Measurements from ENCODE around the gene CDX1.

Gene CDX1

GRCh38 chr5:150166650-150167511, at the start of gene CDX1:
CDX1 (plus strand) TSS chr5:150166778; CDS start chr5:150166877, 99 bp downstream.
- no peak for DNase-seq (ENCODE audit: low spot score)

- no peak for DNase-seq (ENCODE audit: low spot score)
Measured at GRCh38 chr5:150117945-150118560, 48.5 kb upstream of the CDX1 start.

DNA sequence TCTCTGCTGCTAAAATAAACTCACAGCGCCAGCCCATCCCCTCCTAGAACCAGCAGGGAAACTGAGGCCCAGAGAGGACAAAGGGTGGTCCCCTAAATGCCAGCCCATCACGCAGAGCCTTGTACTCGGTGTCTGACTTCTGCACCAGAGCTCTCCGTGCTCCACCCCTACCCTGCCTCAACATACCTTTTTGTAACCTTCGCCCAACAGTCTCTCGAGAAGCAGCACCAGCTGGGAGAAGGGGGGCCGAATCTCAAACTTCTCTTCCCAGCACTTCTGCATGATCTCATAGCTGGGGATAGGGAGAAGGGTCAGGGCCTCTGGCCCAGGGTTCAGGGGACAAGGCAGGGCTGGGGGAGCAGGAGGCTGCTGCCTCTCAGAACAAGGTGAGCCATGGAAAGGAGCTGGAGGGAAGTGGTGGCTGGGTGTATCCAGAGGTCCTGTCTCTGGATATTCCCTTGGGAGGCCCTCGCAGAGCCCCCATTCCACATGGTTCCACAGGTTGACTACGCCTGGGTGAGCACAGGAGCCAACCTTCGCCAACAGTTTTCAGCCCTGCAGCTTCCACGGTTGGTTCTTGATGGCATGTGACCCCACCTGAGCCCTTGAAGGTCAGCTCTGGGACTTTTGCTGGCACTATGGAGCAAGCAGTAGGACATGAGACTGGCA, 47.9 kb upstream of the CDX1 start:
- DNase-seq (ENCODE audit: low spot score): no peak

- DNase-seq (ENCODE audit: low spot score): no peak
Measured at GRCh38 chr5:150119421-150120061, 47.0 kb upstream of the CDX1 start.

DNA sequence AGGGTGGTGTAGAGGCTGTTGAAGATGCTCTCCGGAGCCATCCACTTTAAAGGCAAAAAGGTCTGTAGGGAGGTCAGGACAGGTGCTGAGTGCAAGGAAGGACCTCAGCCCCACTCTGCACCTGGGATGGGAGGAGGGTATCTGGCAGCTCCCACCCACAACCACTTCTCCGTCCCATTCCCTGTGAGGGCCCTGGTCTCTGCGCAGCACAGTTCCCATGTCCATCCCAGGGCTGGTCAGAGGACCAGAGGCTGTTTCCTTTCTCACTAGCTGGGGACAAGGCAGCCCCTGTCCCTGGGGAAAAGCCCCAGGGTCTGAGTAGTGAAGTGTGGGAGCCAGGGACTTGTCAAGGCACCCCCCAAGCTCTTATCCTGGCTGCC, 46.5 kb upstream of the CDX1 start:
- DNase-seq (ENCODE audit: low spot score): no peak

DNA sequence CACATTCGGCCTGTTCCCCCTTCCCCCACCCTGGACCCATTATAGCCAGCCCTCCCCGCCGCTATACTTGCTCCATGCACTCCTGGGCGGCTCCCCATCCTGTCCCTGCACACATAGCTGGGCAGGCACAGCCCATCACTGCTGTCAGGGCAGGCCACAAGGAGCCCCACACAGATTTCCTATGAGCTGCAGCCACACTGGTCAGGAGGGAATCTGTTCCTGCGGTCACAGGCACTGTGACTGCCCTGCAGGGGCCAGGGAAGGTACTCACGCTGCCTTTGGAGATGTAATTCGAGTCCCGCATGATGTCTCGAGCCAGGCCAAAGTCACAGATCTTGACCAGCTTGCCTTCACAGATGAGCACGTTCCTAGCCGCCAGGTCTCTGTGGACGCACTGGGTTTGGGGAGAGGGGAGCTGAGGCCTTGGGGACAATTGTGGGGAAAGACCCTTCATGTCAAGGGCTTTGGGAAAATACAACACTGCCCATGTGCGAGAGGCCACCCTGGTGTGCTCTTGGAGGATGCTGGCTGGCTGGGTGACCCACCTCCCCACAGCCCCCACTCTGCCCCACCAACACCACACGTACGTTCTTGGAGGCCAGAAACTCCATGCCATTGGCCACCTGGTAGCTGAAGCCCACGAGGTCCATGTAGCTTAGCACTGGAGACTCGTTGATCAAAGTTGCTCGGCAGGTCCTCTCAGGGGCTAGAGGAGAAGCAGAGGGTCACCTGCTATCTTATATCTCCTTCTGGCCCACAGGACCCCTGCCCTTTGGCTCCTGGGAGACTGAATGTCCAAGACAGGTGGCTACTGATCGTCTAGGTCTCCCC, 45.7 kb upstream of the CDX1 start:
- no peak for DNase-seq (ENCODE audit: low spot score)

- no peak for DNase-seq (ENCODE audit: low spot score)
Measured at GRCh38 chr5:150121448-150122157, 45.0 kb upstream of the CDX1 start.

DNA sequence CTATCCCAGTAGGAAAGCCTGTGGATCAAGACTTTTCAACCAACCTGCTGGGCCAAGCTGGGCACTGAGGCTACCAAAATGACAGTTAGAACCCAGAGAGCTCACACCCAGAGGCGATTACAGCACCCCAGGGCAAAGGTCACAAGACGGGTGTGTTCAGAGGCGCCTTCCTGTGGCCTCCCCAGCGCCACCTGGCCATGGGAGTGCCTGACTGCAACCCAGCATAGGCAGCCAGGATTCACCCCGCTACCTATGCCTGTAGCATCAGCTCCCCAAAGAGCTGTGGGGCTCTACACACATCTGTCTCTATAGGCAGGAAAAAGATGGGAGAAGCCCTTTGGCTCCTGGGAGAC, 44.4 kb upstream of the CDX1 start:
- DNase-seq (ENCODE audit: low spot score): peak; percentile 33

GRCh38 chr5:150122536-150123481, 43.8 kb upstream of the CDX1 start:
- DNase-seq (ENCODE audit: low spot score): no peak

GRCh38 chr5:150123542-150123941, 43.0 kb upstream of the CDX1 start:
- DNase-seq (ENCODE audit: low spot score): no peak

DNA sequence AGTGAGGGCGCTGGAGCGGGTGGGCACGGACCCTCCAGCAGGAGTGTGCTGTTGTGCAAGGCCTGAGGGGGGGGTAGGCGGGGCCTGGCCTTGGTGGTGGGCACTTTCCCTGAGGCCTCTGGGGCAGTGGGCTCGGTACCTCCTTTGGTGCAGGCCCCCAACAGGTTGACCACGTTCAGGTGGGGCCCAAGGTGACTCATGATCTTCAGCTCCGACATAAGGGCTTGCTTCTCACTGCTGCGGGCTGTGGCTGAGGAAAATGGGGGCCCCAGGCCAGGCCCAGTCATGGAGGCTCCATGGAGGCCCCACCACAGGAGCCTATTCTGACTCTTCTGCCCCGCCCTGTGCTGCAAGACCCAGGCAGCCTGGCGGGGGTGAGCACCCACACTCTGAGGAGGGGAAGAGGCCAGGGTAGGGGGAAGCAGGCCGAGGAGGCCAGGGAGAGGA, 42.4 kb upstream of the CDX1 start:
- DNase-seq (ENCODE audit: low spot score): no peak

- DNase-seq (ENCODE audit: low spot score): no peak
Measured at GRCh38 chr5:150124596-150124995, 42.0 kb upstream of the CDX1 start.

- no peak for DNase-seq (ENCODE audit: low spot score)
Measured at GRCh38 chr5:150125334-150125733, 41.2 kb upstream of the CDX1 start.

DNA sequence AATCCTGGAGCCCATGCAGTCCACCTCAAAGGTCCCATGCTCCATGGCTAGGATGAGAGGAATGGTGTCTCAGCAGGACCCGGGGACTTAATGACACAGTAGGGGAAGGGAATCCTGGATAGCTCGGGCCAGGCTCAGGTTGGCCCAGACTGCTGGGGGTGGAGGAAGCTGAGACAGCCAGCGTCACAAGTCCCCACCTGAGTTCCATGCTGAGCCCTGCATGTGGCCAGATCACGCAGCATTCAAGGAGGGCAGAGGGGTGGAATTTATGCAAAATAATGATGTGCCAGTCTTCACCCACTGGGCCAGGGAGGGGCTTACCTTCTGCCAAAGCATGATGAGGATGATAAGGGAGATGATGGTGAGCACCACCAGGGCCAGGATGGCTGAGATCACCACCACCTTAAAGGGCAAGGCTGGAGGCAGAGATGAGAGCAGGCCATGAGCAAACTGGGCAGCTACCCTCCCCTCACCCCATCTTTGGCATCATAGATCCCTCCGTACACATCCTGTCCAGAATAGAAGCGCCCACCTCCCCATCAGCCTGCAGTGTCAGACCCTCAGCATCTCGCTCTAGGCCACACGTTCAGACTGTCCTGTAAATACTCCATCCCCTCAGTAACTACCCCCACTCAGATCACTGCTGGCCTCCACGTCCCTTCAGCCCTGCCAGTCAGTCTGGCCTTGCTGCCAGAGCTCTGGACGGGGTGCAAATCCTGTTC, 40.2 kb upstream of the CDX1 start:
- DNase-seq (ENCODE audit: low spot score): no peak

- no peak for DNase-seq (ENCODE audit: low spot score)
Measured at GRCh38 chr5:150126921-150127265, 39.7 kb upstream of the CDX1 start.

GRCh38 chr5:150129454-150129812, 37.1 kb upstream of the CDX1 start:
- no peak for DNase-seq (ENCODE audit: low spot score)

DNA sequence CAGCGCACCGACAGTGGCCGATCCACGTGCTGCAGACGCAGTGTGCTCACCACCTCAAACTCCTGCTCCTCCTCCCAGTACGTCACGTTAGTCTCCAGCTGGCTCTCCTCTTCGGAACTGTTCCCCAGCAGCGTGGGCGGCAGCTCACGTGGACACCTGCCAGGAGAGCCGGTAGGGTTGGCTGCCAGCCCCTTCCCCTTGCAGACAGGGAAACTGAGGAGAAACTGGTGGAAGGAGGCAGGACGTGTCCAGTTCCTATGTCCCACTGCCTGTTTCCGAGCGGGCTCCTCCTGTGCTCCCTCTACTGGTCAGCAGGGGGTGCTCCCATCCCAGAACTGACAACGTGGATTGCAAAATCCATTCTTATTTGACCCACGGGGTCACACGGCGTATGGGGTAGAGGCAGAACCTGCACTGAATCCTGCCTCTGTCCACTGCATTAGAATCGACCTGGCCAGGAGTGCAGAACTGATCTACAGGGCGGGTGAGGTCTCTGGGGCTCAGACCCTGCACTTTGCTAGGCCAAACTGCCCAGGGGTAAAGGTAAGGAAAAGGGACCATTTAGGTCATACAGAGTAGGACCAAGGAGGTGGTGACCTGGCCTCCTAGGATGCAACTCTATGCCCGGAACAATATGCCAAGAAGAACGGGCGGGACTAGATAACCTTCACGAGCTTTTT, 36.6 kb upstream of the CDX1 start:
- peak; percentile 74 for DNase-seq (ENCODE audit: low spot score)

- DNase-seq (ENCODE audit: low spot score): no peak
Measured at GRCh38 chr5:150130493-150130922, 36.1 kb upstream of the CDX1 start.

GRCh38 chr5:150131461-150131860, 35.1 kb upstream of the CDX1 start:
- DNase-seq (ENCODE audit: low spot score): no peak

All from germinal center (tissue), 1 donor.